Sciatic nerve (tissue), 2 donors: Measurements from ENCODE around the gene ROBO2. TPM values are rescaled to one million over a fixed set of nuclear protein-coding genes. Genes with fewer than 3 reads are reported as not detected.
A peak's percentile ranks its signal among the peaks of the same experiment; 100 is the strongest.

Source experiments
- ATAC-seq: fragments of 200-7000 bp; cut with Tn5 transposase; one replicate; pipeline ENCODE4 v1.9.1; 2020; ENCODE audit warnings: mild to moderate bottlenecking, moderate library complexity
- DNase-seq: peaks from one replicate; pipeline ENCODE4 v3.0.0-alpha.2; 2020; ENCODE audit warnings: low spot score
- intact Hi-C: fragments of 100-400 bp; cut with DNase I; formaldehyde crosslinking; loops from one replicate; pipeline ENCODE4 v1.14.2; 2022
- total RNA-seq: library from RNA; stranded (reverse); fragmentation: NEBNext Ultra II Directional; extraction: Animal tissue kit (Norgen Biotek cat#: 25700); gene quantifications from one replicate; pipeline ENCODE4 v1.2.1, GENCODE V29; 2021
- donor health status: DM: no; HTN: no; CAD: no.
- donor health status: DM: no; HTN: no; CAD: no.

ROBO2 gene
- total RNA-seq, 1 donor from 2014 or later, result 1.6 TPM

DNA sequence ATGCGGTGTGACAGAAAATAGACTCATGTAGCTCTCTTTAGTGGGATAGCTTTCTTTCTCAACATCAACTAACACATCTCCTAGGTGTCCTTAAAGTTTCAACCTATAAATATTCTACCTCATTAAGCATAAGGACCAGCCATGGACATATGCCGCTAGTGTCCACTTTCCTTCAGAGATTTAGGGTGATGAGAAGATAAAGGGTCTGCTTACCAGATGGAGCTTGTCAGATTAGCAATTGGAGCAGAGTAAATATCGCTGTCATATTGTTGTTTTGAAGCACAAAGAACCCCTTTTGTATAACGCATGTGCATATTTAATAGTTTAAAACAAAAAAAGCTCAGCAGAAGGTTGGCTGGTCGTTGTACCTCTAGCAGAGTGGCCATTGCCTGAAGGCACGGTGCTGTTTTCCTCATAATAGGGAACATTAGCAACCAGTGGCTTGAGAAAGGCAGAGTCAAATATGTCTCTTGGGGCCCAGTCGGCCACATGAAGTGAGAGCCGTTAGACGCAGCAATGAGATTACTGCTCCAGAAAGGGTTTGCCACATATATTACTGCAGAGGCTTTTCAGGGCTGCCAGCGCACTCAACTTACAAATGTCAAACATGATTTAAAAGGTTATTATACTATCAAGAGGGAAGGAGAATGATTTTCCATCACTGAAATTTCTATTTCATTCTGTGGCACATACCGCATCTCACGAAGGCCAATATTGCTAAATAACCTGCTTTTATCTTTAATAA is 264.2 kb downstream of the ROBO2 start:
- intact Hi-C loops, result no loop called here
- DNase-seq (no peak), ATAC-seq (no peak)

- intact Hi-C loops, result no loop called here
- DNase-seq, result no peak
- ATAC-seq, result no peak
Measured at GRCh38 chr3:77304700-77305021, 264.8 kb downstream of the ROBO2 start.

DNA sequence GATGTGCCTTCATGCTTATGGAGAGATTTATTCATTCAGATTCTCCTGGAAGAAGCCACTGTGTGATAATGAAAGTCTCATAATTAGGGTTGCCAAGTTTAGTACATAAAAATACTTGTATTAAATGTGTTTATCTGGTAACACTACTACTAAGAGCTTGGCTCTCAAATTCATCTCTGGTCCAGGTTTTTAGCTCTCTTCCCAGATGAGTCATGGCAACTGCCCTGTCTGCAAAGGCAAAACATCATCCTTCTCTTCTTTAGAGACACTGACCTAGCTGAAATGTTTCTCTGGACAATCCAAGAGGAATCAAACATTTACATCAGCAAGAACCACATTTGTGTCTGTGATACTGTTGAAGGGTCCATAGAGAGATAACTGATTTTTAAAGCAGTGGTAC is 269.6 kb downstream of the ROBO2 start:
- intact Hi-C loops, result no loop called here
- ATAC-seq, result no peak
- no peak for DNase-seq

GRCh38 chr3:77313843-77314242 is 273.9 kb downstream of the ROBO2 start:
- ATAC-seq, result no peak
- no peak for DNase-seq
- intact Hi-C loops, result no loop called here

GRCh38 chr3:77319711-77320110 is 279.8 kb downstream of the ROBO2 start:
- intact Hi-C loops, result no loop called here
- DNase-seq (no peak), ATAC-seq (no peak)

DNA sequence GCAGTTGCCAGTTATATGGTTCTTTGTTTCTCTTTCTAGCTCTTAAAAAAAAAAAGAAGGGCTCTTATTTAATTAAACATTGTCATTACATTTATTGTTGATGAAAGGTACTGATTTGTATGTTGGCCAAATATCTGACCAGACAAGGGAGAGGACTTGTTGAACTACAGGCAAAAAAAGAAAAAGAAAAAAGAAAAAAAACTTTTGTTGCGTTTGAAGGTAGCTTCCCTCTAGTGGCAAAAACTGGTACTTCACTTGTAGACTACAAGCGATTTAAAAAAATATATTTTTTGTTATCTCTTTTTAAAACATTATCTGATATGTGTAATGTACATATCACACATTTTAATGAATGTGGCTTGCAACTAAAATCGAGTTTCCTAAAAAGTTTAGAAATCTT is 280.6 kb downstream of the ROBO2 start:
- ATAC-seq, result no peak
- intact Hi-C loops, result no loop called here
- no peak for DNase-seq

GRCh38 chr3:77321646-77322045 is 281.7 kb downstream of the ROBO2 start:
- ATAC-seq (no peak), DNase-seq (no peak)
- intact Hi-C loops, result no loop called here

- intact Hi-C loops, result no loop called here
- DNase-seq (no peak), ATAC-seq (no peak)
Measured at GRCh38 chr3:77323626-77324025, 283.7 kb downstream of the ROBO2 start.

DNA sequence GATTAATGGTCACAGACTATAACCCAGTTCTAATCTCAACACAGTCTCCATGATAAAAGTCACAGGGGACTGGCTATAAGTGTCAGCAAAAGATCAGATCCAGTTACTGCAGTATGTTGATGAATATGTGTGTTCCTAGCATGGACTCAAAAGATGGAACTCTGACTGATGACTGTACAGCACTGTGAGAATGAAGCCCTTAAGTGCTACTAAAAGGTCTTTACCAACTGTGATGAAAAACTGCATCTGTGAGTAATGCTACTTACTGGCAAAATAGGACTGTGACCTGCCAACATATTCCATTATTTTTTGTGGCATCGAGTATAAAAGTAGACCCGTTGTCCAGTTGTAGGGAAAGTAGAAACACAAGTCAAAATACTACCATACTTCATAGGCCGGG is 284.2 kb downstream of the ROBO2 start:
- DNase-seq (no peak), ATAC-seq (no peak)
- intact Hi-C loops, result no loop called here

DNA sequence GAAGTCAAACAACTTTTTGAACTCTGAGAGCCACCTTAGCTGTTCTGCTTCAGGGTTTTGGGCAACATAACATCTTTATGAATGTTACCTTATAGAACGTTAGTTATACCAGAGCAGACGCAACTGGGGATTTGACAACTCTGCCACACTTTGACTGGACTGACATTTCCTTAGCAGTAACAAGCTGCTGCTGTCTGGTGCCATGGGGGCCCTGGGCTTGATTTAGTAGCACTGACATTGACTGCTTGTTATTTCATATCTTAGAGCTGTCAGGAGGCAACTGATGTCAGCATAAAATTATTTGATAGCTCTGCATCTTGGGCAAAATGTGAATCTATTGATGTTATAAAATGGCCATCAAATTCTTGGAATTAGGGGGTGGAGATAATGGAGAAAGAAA is 285.4 kb downstream of the ROBO2 start:
- intact Hi-C loops, result loop anchor here (5.0 kb wide), 1 partner anchor 1502 kb away; no protein-coding TSS in a partner anchor
- no peak for DNase-seq
- no peak for ATAC-seq

GRCh38 chr3:77325702-77326101 is 285.8 kb downstream of the ROBO2 start:
- intact Hi-C loops, result loop anchor here (5.0 kb wide), 1 partner anchor 1502 kb away; no protein-coding TSS in a partner anchor
- DNase-seq (no peak), ATAC-seq (no peak)

- DNase-seq (no peak), ATAC-seq (no peak)
- intact Hi-C loops, result loop anchor here (5.0 kb wide), 1 partner anchor 1501 kb away; no protein-coding TSS in a partner anchor
Measured at GRCh38 chr3:77326586-77326985, 286.7 kb downstream of the ROBO2 start.

- intact Hi-C loops, result loop anchor here (5.0 kb wide), 1 partner anchor 1499 kb away; no protein-coding TSS in a partner anchor
- DNase-seq (no peak), ATAC-seq (no peak)
Measured at GRCh38 chr3:77328690-77329089, 288.8 kb downstream of the ROBO2 start.

DNA sequence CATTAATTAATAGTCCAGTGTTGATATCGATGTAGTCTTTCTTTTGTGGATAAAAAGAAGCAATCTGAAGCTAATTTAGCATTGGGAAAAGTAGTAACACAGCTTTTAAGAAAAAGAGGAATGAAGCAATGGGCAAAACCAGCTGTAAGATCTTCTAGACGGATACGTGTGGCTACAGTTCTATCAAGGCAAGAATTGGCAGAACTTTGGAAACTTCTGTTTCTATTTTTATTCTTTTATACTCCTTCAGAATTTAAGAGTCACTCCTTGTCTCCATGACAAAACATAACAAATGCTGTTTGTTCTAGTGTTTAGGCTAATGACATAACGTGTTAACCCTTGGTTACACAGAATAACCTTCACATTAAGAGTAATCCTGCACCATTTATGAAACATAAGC is 289.2 kb downstream of the ROBO2 start:
- no peak for DNase-seq
- peak; percentile 58 for ATAC-seq
- intact Hi-C loops, result loop anchor here (5.0 kb wide), 1 partner anchor 1498 kb away; no protein-coding TSS in a partner anchor

- intact Hi-C loops, result no loop called here
- DNase-seq, result no peak
- ATAC-seq, result no peak
Measured at GRCh38 chr3:77338195-77338594, 298.3 kb downstream of the ROBO2 start.

- no peak for DNase-seq
- intact Hi-C loops, result loop anchor here (5.0 kb wide), 1 partner anchor 625 kb away; no protein-coding TSS in a partner anchor
- ATAC-seq, result no peak
Measured at GRCh38 chr3:77342027-77342426, 302.1 kb downstream of the ROBO2 start.

DNA sequence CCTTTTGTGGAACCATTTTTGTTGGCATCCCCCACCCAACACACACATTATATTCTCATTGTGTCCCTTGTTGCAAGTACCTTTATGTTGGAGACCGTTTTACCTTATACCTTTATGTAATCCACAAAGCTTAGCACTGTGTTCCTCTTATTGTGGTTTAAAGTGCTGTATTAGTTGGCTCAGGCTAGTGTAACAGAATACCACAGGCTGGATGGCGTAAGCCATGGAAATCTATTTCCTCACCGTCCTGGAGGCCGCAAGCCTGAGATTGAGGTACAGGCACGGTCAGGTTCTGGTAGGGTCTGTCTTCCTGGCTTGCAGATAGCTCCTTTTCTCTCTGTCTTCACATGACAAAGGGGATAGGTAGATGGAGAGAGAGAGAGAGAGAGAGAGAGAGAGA is 302.8 kb downstream of the ROBO2 start:
- ATAC-seq (no peak), DNase-seq (no peak)
- intact Hi-C loops, result loop anchor here (5.0 kb wide), 1 partner anchor 625 kb away; no protein-coding TSS in a partner anchor

- no peak for DNase-seq
- ATAC-seq, result no peak
- intact Hi-C loops, result no loop called here
Measured at GRCh38 chr3:77345009-77345408, 305.1 kb downstream of the ROBO2 start.

GRCh38 chr3:77348244-77348855 is 308.5 kb downstream of the ROBO2 start:
- intact Hi-C loops, result no loop called here
- DNase-seq (no peak), ATAC-seq (no peak)

GRCh38 chr3:77354958-77355357 is 315.1 kb downstream of the ROBO2 start:
- DNase-seq (no peak), ATAC-seq (no peak)
- intact Hi-C loops, result no loop called here

GRCh38 chr3:77362936-77363335 is 323.0 kb downstream of the ROBO2 start:
- intact Hi-C loops, result no loop called here
- ATAC-seq (no peak), DNase-seq (no peak)
